Hippocampal formation (tissue), 2 donors: Measurements from ENCODE around the gene VRK1.
A peak's percentile ranks its signal among the peaks of the same experiment; 100 is the strongest.
"Not testable (repeated sequence)": the region's sequence is repeated elsewhere in the genome, so short reads cannot be mapped to it uniquely, and the experiment has no call there.

Experiments
- DNase-seq, 2 donors: peaks; one replicate each; lab custom pipeline; 2025; lab: John Stamatoyannopoulos, UW

VRK1 gene, protein sequence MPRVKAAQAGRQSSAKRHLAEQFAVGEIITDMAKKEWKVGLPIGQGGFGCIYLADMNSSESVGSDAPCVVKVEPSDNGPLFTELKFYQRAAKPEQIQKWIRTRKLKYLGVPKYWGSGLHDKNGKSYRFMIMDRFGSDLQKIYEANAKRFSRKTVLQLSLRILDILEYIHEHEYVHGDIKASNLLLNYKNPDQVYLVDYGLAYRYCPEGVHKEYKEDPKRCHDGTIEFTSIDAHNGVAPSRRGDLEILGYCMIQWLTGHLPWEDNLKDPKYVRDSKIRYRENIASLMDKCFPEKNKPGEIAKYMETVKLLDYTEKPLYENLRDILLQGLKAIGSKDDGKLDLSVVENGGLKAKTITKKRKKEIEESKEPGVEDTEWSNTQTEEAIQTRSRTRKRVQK

DNA sequence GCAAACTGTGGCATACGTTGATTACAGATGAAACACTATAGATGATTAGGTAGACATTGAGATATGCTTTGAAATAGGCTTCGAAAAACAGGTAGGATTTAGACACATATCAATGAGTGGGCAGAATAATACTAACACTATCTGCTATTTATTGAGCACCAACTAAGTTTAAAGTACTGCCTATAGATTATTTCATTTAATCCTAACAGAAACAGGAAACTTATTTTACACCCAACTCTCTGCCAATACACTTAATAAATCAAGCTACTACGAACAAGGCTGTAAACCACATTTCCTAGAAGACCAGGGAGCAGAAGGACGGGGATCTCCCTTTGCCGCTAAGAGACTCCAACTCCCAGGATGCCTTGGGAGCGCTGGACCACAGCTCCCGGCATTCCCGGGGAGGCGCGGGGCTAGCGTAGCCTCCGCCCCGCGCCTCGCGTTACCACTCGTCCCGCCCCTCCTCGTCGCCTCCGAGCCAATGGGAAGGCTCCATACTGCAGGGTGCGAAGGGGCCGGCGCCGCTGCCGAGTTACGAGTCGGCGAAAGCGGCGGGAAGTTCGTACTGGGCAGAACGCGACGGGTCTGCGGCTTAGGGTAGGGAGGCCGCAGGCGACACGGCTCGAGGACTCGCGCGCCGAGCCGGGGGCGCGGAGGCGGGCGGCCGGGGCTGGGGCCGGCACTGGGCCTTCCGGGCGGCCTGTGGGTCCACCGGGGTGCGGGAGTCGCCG, at the start of gene VRK1:
Gene VRK1 (plus strand): TSS at position 532 of the 731 bp plus-strand sequence. CDS start 36,090 bp downstream, outside the sequence.
- peak; percentile 91 to 97 for DNase-seq

DNA sequence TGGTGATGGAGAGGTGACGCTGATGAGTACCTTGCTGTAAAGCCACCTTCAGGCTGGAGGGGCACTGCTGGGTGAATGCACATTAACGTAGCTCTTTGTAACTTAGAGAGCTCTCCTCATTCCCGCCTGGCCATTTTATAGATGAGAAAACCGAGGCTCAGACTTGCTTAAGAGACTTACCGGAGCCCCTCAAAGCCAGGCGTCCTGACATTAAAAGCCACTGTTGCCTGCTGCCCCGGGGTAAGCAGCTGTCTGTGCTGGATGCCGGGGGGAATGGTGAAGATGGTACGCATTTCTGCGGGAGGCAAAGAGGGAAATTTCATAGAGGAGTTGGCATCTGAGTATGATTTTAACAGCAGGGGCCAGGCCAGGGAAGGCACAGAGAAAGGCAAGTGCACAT, 49.6 kb upstream of the VRK1 start:
- DNase-seq = no peak

DNA sequence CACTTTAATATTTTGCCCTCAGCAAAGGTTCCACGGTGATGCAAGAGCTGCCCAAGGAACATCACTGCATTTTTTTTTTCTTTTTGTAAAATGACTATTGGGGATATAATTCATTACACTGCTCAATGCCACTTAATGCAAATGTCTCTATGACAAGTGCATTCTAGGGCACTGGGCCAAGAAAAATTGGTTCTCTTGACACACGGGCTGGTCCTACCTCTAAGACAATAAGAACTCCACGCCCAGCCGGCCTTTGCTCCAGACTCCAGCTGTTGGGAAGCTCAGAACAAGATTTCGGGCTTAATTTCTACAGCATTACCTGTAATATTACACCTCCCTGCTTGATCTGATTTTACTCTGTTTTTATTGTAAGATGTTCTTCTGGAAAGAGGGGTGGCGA, 48.8 kb upstream of the VRK1 start:
- DNase-seq = no peak

DNA sequence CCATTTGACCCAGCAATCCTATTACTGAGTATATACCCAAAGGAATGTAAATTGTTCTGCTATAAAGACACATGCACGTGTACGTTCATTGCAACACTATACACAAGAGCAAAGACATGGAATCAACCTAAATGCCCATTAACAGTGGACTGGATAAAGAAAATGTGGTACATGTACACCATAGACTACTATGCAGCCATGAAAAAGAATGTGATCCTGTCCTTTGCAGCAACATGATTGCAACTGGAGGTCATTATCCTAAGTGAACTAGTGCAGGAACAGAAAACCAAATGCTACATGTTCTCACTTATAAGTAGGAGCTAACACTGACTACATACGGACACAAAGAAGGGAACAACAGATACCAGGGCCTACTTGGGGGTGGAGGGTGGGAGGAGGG, 45.7 kb upstream of the VRK1 start:
- DNase-seq = no peak

DNA sequence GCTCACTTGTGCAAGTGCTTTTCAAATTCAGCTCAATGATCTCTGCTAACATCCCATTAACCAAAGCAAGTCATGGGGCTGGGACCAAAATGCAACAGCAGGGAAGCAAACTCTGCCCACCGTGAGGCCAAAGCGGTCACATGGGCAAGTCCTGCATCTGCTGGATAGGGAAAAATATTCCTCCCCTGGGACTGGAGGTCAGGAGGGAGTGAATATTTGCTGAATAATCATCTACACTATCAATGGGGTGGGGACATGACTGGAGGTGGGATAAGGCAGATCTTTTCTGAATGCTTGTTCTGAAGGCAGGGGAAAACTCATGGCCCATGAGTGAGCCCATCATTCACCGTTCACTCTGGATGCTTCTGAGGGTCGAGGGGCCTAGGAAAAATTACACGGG, 45.1 kb upstream of the VRK1 start:
- DNase-seq = no peak

DNA sequence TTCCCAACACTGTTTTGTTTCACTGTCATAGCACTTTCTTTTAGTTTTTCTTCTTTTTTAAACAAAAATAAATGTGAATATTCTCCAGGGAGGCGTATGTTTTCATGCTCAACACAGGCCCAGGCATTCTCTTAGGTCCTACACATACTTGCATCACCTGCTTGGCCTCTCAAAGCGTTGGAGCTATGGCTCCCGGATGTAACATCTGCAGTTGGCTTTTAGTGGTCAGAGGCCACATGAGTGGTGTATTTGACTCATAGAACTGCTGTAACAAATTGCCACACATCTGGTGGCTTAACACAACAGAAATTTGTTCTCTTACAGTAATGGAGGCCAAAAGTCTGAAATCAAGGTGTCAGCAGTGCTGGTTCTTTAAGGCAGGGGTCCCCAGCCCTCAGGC, 44.6 kb upstream of the VRK1 start:
- no peak for DNase-seq

DNA sequence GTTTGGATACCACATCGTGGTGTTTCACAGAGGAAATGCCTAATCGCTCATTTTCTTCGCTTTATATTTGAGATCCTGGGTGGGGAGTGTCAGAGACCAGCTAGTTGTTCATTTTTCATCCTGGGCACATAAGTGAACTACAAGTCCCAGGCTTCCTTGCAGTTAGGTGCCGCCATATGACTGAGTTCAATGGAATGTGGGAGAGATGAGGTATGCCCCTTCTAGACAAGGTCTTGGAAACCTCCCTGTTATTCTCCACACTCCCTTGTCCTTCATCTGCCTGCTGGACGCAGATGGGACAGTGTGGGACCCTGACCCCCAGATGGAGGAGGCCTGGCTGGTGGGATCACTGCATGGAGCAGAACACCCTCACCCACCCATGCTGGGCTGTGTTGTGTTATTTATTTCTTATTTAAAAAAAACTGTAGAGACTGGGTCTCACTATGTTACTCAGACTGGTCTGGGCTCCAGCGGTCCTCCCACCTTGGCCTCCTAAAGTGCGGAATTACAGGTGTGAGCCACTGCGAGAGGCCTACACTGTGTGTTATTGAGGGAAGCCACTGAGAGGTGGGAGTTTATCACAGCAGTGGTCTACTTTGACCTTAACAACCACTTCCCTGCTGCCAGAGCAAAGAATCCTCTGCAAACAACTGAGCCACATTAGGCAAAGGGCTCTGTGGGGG, 42.9 kb upstream of the VRK1 start:
- DNase-seq = no peak

DNA sequence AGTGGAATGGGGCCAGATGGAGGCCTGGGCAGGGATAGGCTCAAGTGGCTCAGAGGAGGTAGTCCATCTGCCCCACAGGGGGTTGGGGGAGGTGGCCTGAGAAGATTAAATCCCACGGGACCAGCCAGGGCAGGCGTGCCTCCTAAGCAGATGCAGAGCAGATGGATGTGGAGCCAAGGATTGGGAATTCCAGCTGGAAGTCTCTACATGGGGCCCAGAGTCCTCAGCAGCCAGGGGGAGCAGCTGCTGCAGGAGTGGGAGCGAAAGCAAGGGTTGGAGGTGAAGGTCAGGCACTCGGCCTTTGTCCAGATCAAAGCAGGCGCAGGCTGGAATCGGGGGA, 42.4 kb upstream of the VRK1 start:
- no peak for DNase-seq

DNA sequence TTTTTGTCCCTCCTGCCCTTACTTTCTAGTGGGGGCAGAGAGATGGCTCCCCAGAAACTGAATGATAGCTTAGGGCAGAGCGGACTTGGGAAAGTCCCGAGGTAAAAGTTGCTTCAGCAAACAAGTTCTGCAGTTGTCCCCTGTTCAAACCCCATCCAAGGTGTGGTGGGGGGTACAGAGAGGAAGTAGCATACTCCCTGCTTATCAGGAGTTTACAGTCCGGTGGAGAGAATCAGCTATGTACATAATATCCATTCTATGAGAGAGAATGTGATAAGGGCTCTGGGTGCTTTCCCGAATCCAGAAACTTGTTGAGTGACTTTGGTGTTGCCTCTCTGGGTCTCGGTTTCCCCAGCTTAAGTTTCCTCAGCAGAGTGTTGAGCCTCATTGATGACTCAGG, 40.4 kb upstream of the VRK1 start:
- no peak for DNase-seq

DNA sequence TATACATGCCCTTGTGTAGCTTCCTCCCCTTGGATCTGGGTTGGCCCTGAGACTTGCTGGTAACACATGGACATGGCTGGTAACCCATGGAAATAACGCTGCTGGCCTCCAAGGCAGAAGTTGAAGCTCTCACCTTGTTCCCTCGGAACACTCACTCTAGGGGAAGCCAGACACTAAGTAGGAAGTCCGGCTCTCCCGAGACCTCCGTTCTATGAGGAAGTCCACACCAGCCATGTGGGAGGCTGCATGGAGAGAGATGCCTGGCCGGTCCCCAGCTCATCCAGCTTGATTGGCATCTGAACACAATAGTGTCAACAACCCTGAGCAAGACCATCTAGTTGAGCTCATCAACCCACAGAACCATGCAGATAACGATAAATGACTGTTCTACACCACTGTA, 39.7 kb upstream of the VRK1 start:
- DNase-seq = no peak

DNA sequence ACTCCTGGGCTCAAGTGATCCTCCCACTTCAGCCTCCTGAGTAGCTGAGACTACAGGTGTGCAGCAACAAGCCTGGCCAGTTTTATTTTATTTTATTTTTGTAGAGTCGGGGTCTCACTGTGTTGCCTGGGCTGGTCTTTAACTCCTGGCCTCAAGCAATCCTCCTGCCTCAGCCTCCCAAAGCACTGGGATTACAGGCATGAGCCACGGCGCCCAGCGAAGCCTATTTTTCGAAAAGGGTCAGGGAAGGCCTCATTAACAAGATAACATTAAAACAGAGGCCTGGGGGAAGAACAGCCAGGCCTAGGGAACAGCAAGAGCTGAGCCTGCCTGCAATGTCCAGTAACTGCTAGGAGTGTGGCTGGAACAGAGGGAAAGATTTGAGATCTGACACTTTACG, 36.1 kb upstream of the VRK1 start:
- no peak for DNase-seq

DNA sequence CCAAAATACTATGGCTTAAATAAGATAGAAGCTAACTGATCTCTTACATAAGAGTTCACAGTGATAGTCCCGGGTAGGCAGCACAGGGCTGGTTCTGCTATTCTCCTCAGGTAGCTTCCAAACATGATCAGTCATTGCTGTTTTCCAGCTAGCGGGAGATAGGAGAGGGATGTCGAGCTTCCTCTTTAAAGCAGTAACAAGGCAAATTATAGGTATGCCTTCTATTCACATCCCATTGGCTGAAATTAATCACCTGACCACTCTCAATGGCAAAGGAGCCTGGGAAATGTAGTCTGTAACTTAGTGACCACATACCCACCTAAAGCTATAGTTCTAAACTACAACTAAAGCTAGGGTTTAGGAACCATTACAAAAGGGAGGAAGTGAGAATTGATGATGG, 34.5 kb upstream of the VRK1 start:
- DNase-seq = peak in 1 of 2 donors; percentile 11

DNA sequence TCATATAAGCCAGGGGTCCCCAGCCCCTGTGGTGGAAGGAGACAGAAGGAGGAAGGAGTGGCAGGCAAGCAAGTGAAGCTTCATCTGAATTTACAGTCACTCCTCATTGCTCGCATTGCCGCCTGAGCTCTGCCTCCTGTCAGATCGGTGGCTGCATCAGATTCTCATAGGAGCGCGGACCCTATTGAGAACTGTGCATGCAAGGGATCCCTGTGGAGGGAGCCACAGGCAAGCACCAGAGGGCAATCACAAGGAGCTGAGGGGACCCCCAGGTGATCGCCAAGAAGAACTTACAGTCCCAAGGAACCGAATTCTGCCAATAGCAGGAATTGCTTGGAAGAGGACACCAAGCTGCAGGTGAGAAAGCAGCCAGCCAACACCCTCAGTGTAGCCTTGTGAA, 33.2 kb upstream of the VRK1 start:
- no peak for DNase-seq

DNA sequence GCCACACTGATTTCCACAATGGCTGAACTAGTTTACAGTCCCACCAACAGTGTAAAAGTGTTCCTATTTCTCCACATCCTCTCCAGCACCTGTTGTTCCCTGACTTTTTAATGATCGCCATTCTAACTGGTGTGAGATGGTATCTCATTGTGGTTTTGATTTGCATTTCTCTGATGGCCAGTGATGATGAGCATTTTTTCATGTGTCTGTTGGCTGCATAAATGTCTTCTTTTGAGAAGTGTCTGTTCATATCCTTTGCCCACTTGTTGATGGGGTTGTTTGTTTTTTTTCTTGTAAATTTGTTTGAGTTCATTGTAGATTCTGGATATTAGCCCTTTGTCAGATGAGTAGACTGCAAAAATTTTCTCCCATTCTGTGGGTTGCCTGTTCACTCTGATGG, 32.0 kb upstream of the VRK1 start:
- not testable (repeated sequence) for DNase-seq

DNA sequence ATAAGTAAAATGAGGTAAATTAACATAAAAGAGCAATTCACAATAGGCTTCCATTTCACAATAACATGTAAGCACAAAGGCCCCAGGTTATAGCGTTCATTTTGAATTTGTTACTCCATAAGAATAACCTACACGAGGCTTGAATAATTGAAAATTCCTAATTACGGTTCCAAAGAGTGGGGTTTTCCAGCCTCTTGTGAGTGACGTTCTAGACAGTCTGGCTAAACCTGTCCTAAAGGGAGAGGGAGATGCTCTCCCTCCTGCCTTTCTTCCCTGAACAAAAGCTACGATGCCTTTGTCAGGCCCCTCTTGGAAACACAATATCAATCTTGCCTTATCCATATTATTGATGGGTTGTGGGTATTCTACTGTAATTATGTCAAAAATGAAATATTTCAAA, 24.3 kb upstream of the VRK1 start:
- DNase-seq = no peak

DNA sequence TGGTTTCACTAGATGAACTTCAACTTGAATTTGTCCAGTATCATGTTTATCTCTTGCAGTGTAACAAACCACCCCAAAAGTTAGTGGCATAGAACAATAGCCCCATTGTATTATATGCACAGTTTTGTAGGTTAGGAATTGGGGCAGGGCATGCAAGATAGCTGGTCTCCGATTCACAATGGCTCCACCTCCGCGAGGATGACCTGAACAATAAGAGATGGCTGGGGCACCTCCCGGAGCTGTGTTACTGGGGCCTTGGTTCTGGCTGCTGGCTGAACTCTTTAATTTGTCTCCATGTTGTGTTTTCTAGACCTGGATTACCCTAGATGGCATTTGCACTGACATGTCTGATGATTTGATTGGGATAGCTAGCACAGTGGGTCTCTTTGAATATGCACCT, 20.4 kb upstream of the VRK1 start:
- no peak for DNase-seq

DNA sequence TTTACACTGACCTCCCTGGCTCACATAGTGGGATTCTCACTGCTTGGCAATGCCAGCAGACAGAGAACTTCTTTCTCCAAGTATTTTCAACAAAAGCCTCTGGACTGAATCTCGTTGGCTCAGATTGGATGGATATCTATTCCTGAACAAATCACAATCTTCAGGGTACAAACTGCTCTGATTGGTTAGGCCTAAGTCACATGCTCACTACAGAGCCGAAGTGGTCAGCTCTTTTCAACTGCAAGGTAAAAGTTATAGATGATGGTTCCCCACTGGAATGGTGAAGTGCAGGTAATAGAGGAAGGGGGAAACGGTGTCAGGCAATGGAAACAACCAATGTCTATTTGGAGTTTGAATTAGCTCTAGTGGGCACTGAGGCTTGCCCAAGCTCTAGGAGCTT, 16.7 kb upstream of the VRK1 start:
- no peak for DNase-seq

DNA sequence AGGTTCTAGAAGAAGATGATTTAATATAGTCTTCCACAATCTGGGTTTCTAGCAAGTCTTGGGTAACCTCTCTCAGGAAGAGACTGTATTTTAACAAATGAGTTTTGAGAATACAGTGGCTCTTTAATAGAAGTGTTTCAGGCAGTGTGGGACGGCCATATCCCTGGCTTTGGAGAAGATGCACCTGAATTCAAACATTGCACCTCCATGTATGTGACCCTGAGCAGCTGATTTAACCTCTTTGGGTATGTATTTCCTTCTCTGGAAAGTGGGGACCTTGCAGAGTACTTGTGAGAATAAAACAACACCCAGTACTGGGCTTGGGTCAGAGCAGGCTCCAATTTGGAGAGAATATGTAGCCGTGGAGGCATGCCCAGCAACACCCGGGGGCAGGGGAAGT, 15.8 kb upstream of the VRK1 start:
- no peak for DNase-seq

DNA sequence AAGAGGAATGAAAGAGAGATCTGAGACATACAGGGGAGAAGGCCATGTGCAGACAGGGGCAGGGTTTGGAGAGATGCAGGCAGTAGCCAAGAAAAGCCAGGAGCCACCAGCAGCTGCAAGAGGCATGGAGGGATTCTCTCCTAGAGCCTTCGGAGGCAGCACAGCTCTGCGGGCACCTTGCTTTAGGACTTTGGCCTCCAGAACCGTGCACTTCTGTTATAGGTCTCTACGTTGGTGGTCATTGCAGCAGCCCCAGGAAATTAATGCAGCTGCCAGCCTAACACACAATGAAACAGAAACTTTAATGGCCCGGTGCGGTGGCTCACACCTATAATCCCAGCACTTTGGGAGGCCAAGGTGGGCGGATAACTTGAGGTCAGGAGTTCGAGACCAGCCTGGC, 14.7 kb upstream of the VRK1 start:
- DNase-seq = no peak

DNA sequence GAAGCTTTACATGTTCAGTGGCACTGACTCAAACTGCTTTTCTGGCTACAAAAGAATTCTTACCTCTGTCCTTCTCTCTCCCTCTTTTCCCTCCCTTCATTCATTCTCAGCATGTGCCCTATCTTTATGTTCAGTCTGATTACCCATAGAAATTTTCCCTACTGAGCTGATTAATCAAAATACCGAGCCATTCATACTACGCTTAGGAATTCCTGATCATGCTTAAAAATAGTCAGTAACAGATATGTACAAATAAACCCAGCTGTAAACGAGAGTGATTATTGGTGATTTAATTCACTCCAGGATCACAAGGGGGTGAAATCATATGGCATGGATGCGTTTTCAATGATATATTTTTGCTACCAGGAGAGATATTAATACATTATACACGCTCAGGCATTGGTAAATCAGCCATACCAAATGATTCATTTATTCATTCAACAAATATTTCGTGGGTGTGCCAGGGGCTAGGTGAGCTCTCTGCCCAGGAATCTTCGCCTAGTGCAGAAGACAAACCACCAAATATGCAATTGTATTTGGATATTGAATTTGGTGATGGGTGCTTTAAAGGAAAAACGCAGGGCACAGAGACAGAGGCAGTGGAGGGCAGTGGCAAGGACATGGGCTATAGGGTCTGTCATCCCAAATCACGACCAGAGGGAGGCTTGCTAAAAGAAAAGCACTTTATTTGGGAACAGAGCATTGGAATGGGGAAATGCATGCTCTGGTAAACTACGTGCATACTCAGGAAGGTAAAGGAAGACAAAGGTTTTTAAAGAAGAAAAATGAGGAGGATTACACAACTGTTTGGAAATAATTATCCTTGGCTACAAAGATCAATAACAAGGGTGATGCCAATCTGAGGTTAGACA, 13.9 kb upstream of the VRK1 start:
- no peak for DNase-seq

DNA sequence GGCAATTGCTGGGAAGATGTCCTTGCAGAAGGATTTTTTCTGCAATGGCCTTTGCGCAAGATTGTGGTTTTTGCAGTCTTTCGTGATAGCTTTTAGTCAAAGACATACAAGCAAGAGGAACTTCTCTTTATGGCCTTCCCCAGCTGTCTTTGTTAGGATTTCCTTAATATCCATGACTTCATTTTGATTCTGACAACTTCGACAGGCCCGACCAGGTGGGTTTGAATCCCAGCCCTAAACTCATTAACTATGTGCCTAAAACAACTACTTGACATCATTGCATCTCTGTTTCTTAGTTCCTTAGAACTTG, 13.3 kb upstream of the VRK1 start:
- no peak for DNase-seq

DNA sequence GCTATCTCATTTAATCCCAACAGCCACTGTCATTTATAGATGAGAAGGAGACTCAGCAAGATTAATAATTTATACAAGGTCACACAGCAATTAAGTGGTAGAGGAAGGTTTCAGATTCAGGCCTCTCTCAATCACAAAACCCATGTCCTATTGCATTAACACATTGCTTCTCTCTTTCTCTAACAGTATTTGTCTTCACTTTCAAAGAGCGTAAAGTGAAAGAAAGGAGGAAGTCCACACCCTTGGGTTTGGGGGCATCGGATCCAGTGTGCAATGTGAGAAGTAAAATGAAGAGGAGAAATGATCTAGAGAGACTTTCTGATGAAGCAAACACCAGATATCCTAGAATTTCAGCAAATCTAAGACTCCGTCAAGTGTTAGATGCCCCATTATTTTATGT, 7.0 kb upstream of the VRK1 start:
- no peak for DNase-seq
